Measurements from ENCODE around the gene LOXHD1.

LOXHD1 gene

GRCh38 chr18:46624127-46624526 is 32.9 kb downstream of the LOXHD1 start:
- peak; percentile 15 for DNase-seq

- peak; percentile 23 for DNase-seq
Measured at GRCh38 chr18:46623541-46623940, 33.5 kb downstream of the LOXHD1 start.

GRCh38 chr18:46622999-46623398 is 34.0 kb downstream of the LOXHD1 start:
- no peak for DNase-seq

GRCh38 chr18:46622451-46622850 is 34.6 kb downstream of the LOXHD1 start:
- no peak for DNase-seq

- no peak for DNase-seq
Measured at GRCh38 chr18:46621871-46622270, 35.1 kb downstream of the LOXHD1 start.

- no peak for DNase-seq
Measured at GRCh38 chr18:46621111-46621766, 35.8 kb downstream of the LOXHD1 start.

- no peak for DNase-seq
Measured at GRCh38 chr18:46619559-46619958, 37.5 kb downstream of the LOXHD1 start.

- no peak for DNase-seq
Measured at GRCh38 chr18:46615720-46616119, 41.3 kb downstream of the LOXHD1 start.

GRCh38 chr18:46609048-46609447 is 48.0 kb downstream of the LOXHD1 start:
- DNase-seq = no peak

GRCh38 chr18:46607926-46608325 is 49.1 kb downstream of the LOXHD1 start:
- no peak for DNase-seq

- DNase-seq = no peak
Measured at GRCh38 chr18:46601141-46601805, 55.7 kb downstream of the LOXHD1 start.

GRCh38 chr18:46596119-46596518 is 60.9 kb downstream of the LOXHD1 start:
- DNase-seq = no peak

- DNase-seq = no peak
Measured at GRCh38 chr18:46591783-46592391, 65.1 kb downstream of the LOXHD1 start.

GRCh38 chr18:46590103-46590502 is 66.9 kb downstream of the LOXHD1 start:
- DNase-seq = no peak

GRCh38 chr18:46588971-46589660 is 67.9 kb downstream of the LOXHD1 start:
- DNase-seq = no peak

GRCh38 chr18:46587600-46587999 is 69.4 kb downstream of the LOXHD1 start:
- no peak for DNase-seq

- DNase-seq = no peak
Measured at GRCh38 chr18:46583711-46584110, 73.3 kb downstream of the LOXHD1 start.

- no peak for DNase-seq
Measured at GRCh38 chr18:46581648-46582047, 75.4 kb downstream of the LOXHD1 start.

GRCh38 chr18:46578987-46579386 is 78.0 kb downstream of the LOXHD1 start:
- DNase-seq = no peak

GRCh38 chr18:46577546-46577945 is 79.5 kb downstream of the LOXHD1 start:
- no peak for DNase-seq

- DNase-seq = no peak
Measured at GRCh38 chr18:46575851-46576250, 81.2 kb downstream of the LOXHD1 start.

- no peak for DNase-seq
Measured at GRCh38 chr18:46574743-46575115, 82.3 kb downstream of the LOXHD1 start.

GRCh38 chr18:46574000-46574742 is 82.8 kb downstream of the LOXHD1 start:
- DNase-seq = no peak
